Fibroblast of pulmonary artery (primary cell): ENCODE measurements around the gene APOH.
"Not testable (repeated sequence)": the region's sequence is repeated elsewhere in the genome, so short reads cannot be mapped to it uniquely, and the experiment has no call there.

ENCODE experiments used
- DNase-seq: peaks from one replicate; pipeline ENCODE4 v3.0.0-alpha.2; 2010; ENCODE audit warnings: low read depth
- H3K4me3 ChIP-seq: replicated peaks from 2 replicates; pipeline ENCODE4 v1.5.1; 2011; ENCODE audit warnings: low read depth, mild to moderate bottlenecking, control low read depth, low read length, moderate library complexity
- TF ChIP-seq, protein P1 (sequence below): IDR thresholded peaks from 2 replicates; pipeline ENCODE4 v1.5.1; 2011; ENCODE audit warnings: mild to moderate bottlenecking, control low read depth, low read length, inconsistent platforms; ENCODE audit errors: missing control alignments

APOH gene

DNA sequence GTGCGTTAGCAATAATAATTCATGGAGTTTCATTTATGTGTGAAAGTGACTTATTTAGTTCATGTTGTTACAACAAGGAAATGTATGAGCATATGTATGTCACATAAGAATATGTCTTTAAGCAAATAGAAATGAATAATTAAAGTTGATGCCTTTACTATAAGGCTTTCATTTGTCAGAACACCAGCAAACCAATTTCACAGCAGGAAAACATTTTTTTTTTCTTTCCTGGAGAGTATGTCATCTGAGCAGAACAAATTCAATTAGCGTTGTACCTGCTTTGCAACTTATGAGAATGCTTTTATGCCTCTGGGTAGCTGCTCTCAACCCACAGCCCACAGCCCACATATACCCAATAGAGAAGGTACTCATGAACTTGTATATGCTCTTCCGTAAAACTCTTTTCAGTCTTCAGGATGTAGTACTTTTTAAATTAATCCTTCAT is 26.3 kb upstream of the APOH start:
- H3K4me3 ChIP-seq: no peak overlapping the region
- no peak for DNase-seq
- TF ChIP-seq, protein P1, sequence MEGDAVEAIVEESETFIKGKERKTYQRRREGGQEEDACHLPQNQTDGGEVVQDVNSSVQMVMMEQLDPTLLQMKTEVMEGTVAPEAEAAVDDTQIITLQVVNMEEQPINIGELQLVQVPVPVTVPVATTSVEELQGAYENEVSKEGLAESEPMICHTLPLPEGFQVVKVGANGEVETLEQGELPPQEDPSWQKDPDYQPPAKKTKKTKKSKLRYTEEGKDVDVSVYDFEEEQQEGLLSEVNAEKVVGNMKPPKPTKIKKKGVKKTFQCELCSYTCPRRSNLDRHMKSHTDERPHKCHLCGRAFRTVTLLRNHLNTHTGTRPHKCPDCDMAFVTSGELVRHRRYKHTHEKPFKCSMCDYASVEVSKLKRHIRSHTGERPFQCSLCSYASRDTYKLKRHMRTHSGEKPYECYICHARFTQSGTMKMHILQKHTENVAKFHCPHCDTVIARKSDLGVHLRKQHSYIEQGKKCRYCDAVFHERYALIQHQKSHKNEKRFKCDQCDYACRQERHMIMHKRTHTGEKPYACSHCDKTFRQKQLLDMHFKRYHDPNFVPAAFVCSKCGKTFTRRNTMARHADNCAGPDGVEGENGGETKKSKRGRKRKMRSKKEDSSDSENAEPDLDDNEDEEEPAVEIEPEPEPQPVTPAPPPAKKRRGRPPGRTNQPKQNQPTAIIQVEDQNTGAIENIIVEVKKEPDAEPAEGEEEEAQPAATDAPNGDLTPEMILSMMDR: no peak

DNA sequence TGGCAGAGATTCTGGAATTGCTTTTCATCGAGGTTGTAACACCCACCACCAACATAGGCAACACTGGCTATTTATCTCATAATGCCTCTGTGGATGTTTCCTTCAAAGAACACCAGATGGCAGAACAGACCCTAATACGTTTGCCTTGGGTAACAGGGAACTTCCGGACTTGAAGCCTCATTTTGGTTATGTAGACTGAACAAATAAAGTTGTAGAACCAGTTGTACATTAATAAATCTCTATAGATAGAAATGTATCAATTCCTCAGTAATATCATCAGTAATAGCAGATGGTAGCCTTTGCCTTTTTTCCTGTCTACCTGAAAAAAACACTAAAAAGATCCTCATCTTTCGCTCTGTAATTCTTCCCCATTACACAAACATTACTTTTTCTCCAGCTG is 25.9 kb upstream of the APOH start:
- H3K4me3 ChIP-seq: no peak overlapping the region
- TF ChIP-seq, protein P1: peak; percentile 81
- DNase-seq: peak; percentile 90

DNA sequence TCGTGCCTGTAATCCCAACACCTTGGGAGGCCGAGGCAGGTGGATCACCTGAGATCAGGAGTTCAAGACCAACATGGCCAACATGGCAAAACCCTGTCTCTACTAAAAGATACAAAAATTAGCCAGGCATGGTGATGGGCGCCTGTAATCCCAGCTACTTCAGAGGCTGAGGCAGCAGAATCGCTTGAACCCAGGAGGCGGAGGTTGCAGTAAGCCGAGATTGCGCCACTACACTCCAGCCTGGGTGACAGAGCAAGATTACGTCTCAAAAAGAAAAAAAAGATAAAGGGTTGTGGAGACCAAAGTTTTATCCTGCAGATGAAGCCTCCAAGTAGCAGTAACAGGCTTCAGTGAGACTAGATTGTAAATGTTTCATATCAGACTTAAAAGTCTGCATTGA is 24.2 kb upstream of the APOH start:
- H3K4me3 ChIP-seq, DNase-seq: not testable (repeated sequence)

DNA sequence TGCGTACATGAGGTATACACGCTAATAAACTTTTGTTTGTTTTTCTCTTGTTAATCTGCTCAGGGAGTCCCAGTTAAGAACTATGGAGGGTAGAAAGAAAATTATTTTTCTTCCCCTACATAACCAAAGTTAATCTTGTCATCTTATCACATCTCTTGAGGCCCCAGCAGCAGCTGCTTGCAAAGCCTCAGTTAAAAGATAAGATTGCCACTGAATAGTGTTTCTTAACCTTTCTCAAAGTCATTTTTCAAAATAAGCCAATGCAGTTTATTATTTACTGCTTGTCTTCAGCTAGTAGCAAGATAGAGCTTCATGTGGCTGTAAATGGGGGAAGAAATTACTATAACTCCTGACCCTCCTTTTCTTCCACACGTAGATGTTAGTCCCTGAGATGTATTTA is 21.5 kb upstream of the APOH start:
- no peak for DNase-seq
- TF ChIP-seq, protein P1: no peak
- no peak overlapping the region for H3K4me3 ChIP-seq

DNA sequence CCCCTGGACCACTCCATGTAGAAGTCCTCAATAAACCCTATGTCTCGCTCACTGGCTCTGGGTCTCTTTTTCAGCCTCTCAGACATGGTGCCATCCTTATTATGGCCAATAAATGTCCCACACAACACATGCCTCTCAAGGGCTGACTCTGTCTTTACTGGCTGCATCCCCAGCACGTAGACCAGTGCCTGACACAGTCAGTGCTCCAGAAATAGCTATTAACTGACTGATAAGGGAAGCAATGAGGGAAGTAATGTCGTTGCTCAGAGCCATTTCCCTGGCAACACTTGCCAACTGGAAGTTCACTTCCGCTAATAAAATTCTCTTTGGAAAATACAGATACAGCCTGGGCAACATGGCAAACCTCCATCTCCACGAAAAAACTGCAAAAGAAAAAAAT is 19.1 kb upstream of the APOH start:
- TF ChIP-seq, protein P1: no peak
- H3K4me3 ChIP-seq: no peak overlapping the region
- DNase-seq: no peak

DNA sequence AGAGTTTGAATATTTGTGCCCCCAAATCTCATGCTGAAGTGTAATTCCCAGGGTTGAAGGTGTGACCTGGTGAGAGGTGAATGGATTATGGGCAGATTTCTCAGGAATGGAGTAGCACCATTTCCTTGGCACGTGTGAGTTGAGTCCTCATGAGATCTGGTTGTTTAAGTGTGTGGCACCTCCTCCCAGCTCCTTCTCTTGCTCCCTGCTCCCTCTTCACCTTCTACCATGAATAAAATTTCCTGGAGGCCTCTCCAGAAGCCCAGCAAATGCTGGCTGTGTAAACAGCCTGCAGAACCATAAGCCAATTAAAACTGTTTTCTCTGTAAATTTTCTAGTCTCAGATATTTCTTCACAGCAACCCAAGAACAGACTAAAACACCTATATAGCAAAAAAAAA is 12.6 kb upstream of the APOH start:
- DNase-seq: no peak
- TF ChIP-seq, protein P1: no peak
- no peak overlapping the region for H3K4me3 ChIP-seq

DNA sequence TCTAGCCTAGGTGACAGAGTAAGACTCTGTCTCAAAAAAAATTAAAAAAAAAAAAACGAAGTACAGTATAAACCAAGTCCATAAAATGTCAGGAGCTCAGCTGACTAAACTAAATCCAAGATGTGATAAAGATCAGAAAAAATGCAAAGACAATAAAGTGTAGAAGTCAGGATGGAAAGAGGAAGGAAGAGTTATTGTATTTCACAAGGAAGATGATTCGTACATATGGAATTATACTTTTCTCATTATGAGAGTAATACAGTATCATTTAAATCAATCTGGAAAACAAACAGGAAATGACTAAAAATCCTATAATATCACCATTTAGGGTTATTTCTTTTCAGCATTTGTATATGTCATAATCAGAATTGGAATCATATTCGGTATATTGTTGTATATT is 11.4 kb upstream of the APOH start:
- TF ChIP-seq, protein P1: no peak
- DNase-seq: peak; percentile 43
- no peak overlapping the region for H3K4me3 ChIP-seq
